HCT116 (cell line): ENCODE measurements around the gene MAPK10. TPM values are rescaled to one million over a fixed set of nuclear protein-coding genes. Genes with fewer than 3 reads are reported as not detected.

Experiments
- ATAC-seq: fragments of 200-7000 bp; cut with Tn5 transposase; 2 replicates; pipeline ENCODE4 v1.9.1; 2020; ENCODE audit warnings: mild to moderate bottlenecking, moderate library complexity
- BruUV-seq: library from RNA; stranded (reverse); fragments of 400-500 nt; replicated peaks from 2 replicates; lab custom pipeline; 2021; lab: Mats Ljungman, UMichigan
- CTCF ChIA-PET: fragments of 300-600 bp; sonication (Branson Sonifier 250); formaldehyde crosslinking; loops from one replicate; lab custom pipeline; 2021; ENCODE audit warnings: antibody characterized with exemption; lab: Charles Lee
- POLR2A ChIA-PET: fragments of 300-600, 350-600 bp; sonication (Branson Sonifier 250); formaldehyde crosslinking; loops from one replicate; lab custom pipeline; 2021; ENCODE audit warnings: antibody characterized with exemption; lab: Charles Lee
- RAD21 ChIA-PET, 2 experiments: fragments of 300-600 bp; sonication (Branson Sonifier 250); formaldehyde crosslinking; loops; one replicate each; lab custom pipeline; 2023; ENCODE audit warnings: low total read pairs in 2 of 2; ENCODE audit not compliant: uncharacterized antibody in 2 of 2, unreplicated experiment in 2 of 2, low non-redundant PET in 1 of 2; lab: Charles Lee
- DNase-seq: peaks from one replicate; pipeline ENCODE4 v3.0.0-alpha.2; 2010; ENCODE audit warnings: low read depth, low spot score
- H2AFZ ChIP-seq: fragments of 200-600 bp; shearing (Covaris generic), sonication (generic); 2 replicates; pipeline ENCODE4 v1.6.1; 2017; ENCODE audit warnings: low read depth, mixed run types, mixed read lengths, antibody characterized with exemption, low read length; ENCODE audit not compliant: poor library complexity, severe bottlenecking
- H3K27ac ChIP-seq: 2 replicates; pipeline ENCODE4 v1.5.1; 2012; ENCODE audit warnings: low read depth, low read length
- H3K27me3 ChIP-seq: fragments of 200-600 bp; sonication (generic); 2 replicates; pipeline ENCODE4 v1.6.1; 2016; ENCODE audit warnings: mixed run types, low read length, mixed read lengths; ENCODE audit not compliant: insufficient read depth
- H3K36me3 ChIP-seq, 2 experiments: fragments of 200-500 bp in 1 of 2; fragments of 200-600 bp in 1 of 2; sonication (Bioruptor generic) in 1 of 2; sonication (generic) in 1 of 2; 2 replicates each; pipeline versions ENCODE4 v1.5.1 to v1.6.1; 2014 to 2016; ENCODE audit warnings: low read length in 2 of 2, inconsistent platforms in 1 of 2, mixed read lengths in 1 of 2, mixed run types in 1 of 2; ENCODE audit not compliant: insufficient read depth in 2 of 2, control insufficient read depth in 1 of 2
- H3K4me1 ChIP-seq, 2 experiments: fragments of 200-600 bp in 1 of 2; sonication (generic) in 1 of 2; 2 replicates each; pipeline versions ENCODE4 v1.5.1 to v1.6.1; 2012 to 2017; ENCODE audit warnings: low read length in 2 of 2, inconsistent platforms in 1 of 2, mild to moderate bottlenecking in 1 of 2, mixed read lengths in 1 of 2, mixed run types in 1 of 2, moderate library complexity in 1 of 2; ENCODE audit not compliant: insufficient read depth in 2 of 2, control insufficient read depth in 1 of 2
- H3K4me2 ChIP-seq: fragments of 200-600 bp; sonication (generic); 2 replicates; pipeline ENCODE4 v1.6.1; 2017; ENCODE audit warnings: mixed run types, low read length, mixed read lengths
- H3K4me3 ChIP-seq, 2 experiments: fragments of 200-600 bp in 1 of 2; sonication (generic) in 1 of 2; replicated peaks in 1 of 2; 2 replicates each; pipeline ENCODE4 v1.5.1; 2011 to 2016; ENCODE audit warnings: low read length in 2 of 2, control low read depth in 1 of 2, low read depth in 1 of 2, mild to moderate bottlenecking in 1 of 2, mixed read lengths in 1 of 2, mixed run types in 1 of 2
- H3K79me2 ChIP-seq: fragments of 200-600 bp; sonication (generic); 2 replicates; pipeline ENCODE4 v1.6.1; 2017; ENCODE audit warnings: mild to moderate bottlenecking, mixed run types, low read length, moderate library complexity, mixed read lengths; ENCODE audit not compliant: insufficient read depth
- H3K9ac ChIP-seq: fragments of 200-600 bp; sonication (generic); 2 replicates; pipeline ENCODE4 v1.6.1; 2016; ENCODE audit warnings: low read length, mixed read lengths
- H3K9me2 ChIP-seq: fragments of 200-600 bp; sonication (generic), shearing (Covaris generic); 2 replicates; pipeline ENCODE4 v1.6.1; 2017; ENCODE audit warnings: mixed run types, mild to moderate bottlenecking, moderate library complexity; ENCODE audit not compliant: insufficient read depth
- H3K9me3 ChIP-seq, 2 experiments: fragments of 200-500 bp in 1 of 2; fragments of 200-600 bp in 1 of 2; sonication (Bioruptor generic) in 1 of 2; sonication (generic) in 1 of 2; 2 replicates each; pipeline ENCODE4 v1.6.1; 2014 to 2017; ENCODE audit warnings: low read length in 2 of 2, mixed read lengths in 2 of 2, inconsistent platforms in 1 of 2, low read depth in 1 of 2, mild to moderate bottlenecking in 1 of 2, mixed run types in 1 of 2, moderate library complexity in 1 of 2; ENCODE audit not compliant: control insufficient read depth in 1 of 2, insufficient read depth in 1 of 2
- H4K20me1 ChIP-seq: fragments of 200-600 bp; sonication (generic), shearing (Covaris generic); 2 replicates; pipeline ENCODE4 v1.6.1; 2017; ENCODE audit warnings: mixed run types, mild to moderate bottlenecking, moderate library complexity; ENCODE audit not compliant: insufficient read depth
- ATF3 ChIP-seq: IDR thresholded peaks from 2 replicates; pipeline ENCODE4 v1.6.1; 2012
- CBX3 ChIP-seq: IDR thresholded peaks from 2 replicates; pipeline ENCODE4 v1.6.1; 2012; ENCODE audit warnings: low read depth
- CEBPB ChIP-seq: IDR thresholded peaks from 2 replicates; pipeline ENCODE4 v1.6.1; 2012; ENCODE audit warnings: low read depth
- CTCF ChIP-seq, 3 experiments: fragments of 200-600 bp in 1 of 3; sonication (generic) in 1 of 3; IDR thresholded peaks in 2 of 3; conservative IDR thresholded peaks in 1 of 3; 2 replicates each; pipeline ENCODE4 v1.5.1; 2012 to 2017; ENCODE audit warnings: low read depth in 2 of 3, low read length in 2 of 3, antibody characterized with exemption in 1 of 3, borderline replicate concordance in 1 of 3, control low read depth in 1 of 3, mild to moderate bottlenecking in 1 of 3, mixed read lengths in 1 of 3, mixed run types in 1 of 3, moderate library complexity in 1 of 3; ENCODE audit not compliant: insufficient read depth in 1 of 3
- EGR1 ChIP-seq: IDR thresholded peaks from 2 replicates; pipeline ENCODE4 v1.6.1; 2012; ENCODE audit warnings: low read depth
- ELF1 ChIP-seq: IDR thresholded peaks from 2 replicates; pipeline ENCODE4 v1.6.1; 2012; ENCODE audit warnings: low read depth, borderline replicate concordance
- FOSL1 ChIP-seq: IDR thresholded peaks from 2 replicates; pipeline ENCODE4 v1.6.1; 2012; ENCODE audit warnings: low read depth
- JUND ChIP-seq: IDR thresholded peaks from 2 replicates; pipeline ENCODE4 v1.6.1; 2012
- POLR2A ChIP-seq: IDR thresholded peaks from 2 replicates; pipeline ENCODE4 v1.7.0; 2011; ENCODE audit warnings: borderline replicate concordance; ENCODE audit not compliant: insufficient read depth, insufficient read length; ENCODE audit errors: extremely low read depth
- POLR2AphosphoS5 ChIP-seq: IDR thresholded peaks from 2 replicates; pipeline ENCODE4 v1.6.1; 2011; ENCODE audit warnings: mild to moderate bottlenecking, low read depth, low read length, moderate library complexity
- RAD21 ChIP-seq: IDR thresholded peaks from 2 replicates; pipeline ENCODE4 v1.6.1; 2012; ENCODE audit warnings: low read depth, mild to moderate bottlenecking
- SIN3A ChIP-seq: IDR thresholded peaks from 2 replicates; pipeline ENCODE4 v1.6.1; 2012; ENCODE audit warnings: low read depth
- SP1 ChIP-seq: IDR thresholded peaks from 2 replicates; pipeline ENCODE4 v1.6.1; 2012; ENCODE audit warnings: low read depth
- TCF7L2 ChIP-seq: IDR thresholded peaks from 2 replicates; pipeline ENCODE4 v1.7.0; 2011; ENCODE audit warnings: borderline replicate concordance, inconsistent platforms; ENCODE audit not compliant: insufficient read depth, insufficient read length; ENCODE audit errors: extremely low read depth
- YY1 ChIP-seq: IDR thresholded peaks from 2 replicates; pipeline ENCODE4 v1.6.1; 2011; ENCODE audit warnings: low read length, low read depth, moderate library complexity, mild to moderate bottlenecking; ENCODE audit not compliant: insufficient replicate concordance; ENCODE audit errors: extremely low read depth
- ZNF274 ChIP-seq: fragments of 200-500 bp; sonication (Bioruptor generic); IDR thresholded peaks from 2 replicates; pipeline ENCODE4 v1.6.1; 2014; ENCODE audit warnings: mild to moderate bottlenecking, low read depth, low read length, inconsistent platforms
- intact Hi-C: fragments of 100-400 bp; cut with micrococcal nuclease; formaldehyde crosslinking; loops from 2 replicates; pipeline ENCODE4 v1.10.0; 2022
- total RNA-seq: library from RNA; stranded (reverse); gene quantifications from one replicate; pipeline ENCODE4 v1.2.1, GENCODE V29; 2021; ENCODE audit not compliant: unreplicated experiment

MAPK10 gene
- total RNA-seq, 1 experiment from 2014 or later: 0.52 TPM

- Histone ChIP-seq H3K27me3 (no peaks in the 10 kb centered on the region), H3K4me2 (no peak overlapping the region), H3K79me2 (no peaks in the 10 kb centered on the region), H3K4me3 (no peak overlapping the region), H3K27ac (no peak overlapping the region), H2AFZ (no peak overlapping the region), H3K9me2 (no peaks in the 10 kb centered on the region), H4K20me1 (no peaks in the 10 kb centered on the region), H3K9ac (no peak overlapping the region), H3K36me3 (no peaks in the 10 kb centered on the region), H3K4me1 (no peaks in the 10 kb centered on the region), H3K9me3 (no peaks in the 10 kb centered on the region)
- ChIA-PET CTCF (no interaction called here), POLR2A (no interaction called here), RAD21 (no interaction called here)
- intact Hi-C loops: no loop called here
- no peak for DNase-seq
- TF ChIP-seq RAD21 (no peak), ZNF274 (no peak), TCF7L2 (no peak), FOSL1 (no peak), POLR2A (no peak), CTCF (IDR thresholded peaks at IDR 0.05 in 2 of 3, conservative IDR thresholded peaks at IDR 0.05 in 1 of 3; ENCODE audit: borderline replicate concordance in 1 of 3, insufficient read depth in 1 of 3, low read depth in 2 of 3, low read length in 2 of 3) (no peak)
- BruUV-seq: no TSS peak
- ATAC-seq: no peak
Observed at GRCh38 chr4:86381431-86381830, 21.6 kb upstream of the MAPK10 start.

- Histone ChIP-seq H3K9me2 (no peaks in the 10 kb centered on the region), H3K9ac (no peak overlapping the region), H3K27me3 (no peaks in the 10 kb centered on the region), H3K4me3 (no peak overlapping the region), H2AFZ (no peak overlapping the region), H3K36me3 (no peaks in the 10 kb centered on the region), H3K27ac (no peak overlapping the region), H3K9me3 (no peaks in the 10 kb centered on the region), H4K20me1 (no peaks in the 10 kb centered on the region), H3K4me2 (no peak overlapping the region), H3K79me2 (no peaks in the 10 kb centered on the region), H3K4me1 (no peaks in the 10 kb centered on the region)
- no peak for TF ChIP-seq ATF3
- TF ChIP-seq ELF1: no peak
- TF ChIP-seq POLR2A: no peak
- no peak for TF ChIP-seq EGR1
- no peak for TF ChIP-seq CBX3
- no peak for TF ChIP-seq JUND
- TF ChIP-seq YY1: no peak
- no peak for TF ChIP-seq CEBPB
- TF ChIP-seq SIN3A: no peak
- no peak for TF ChIP-seq POLR2AphosphoS5
- no peak for TF ChIP-seq TCF7L2
- TF ChIP-seq SP1: no peak
- TF ChIP-seq RAD21: no peak
- ATAC-seq: no peak
- RAD21 ChIA-PET: no interaction called here
- CTCF ChIA-PET: no interaction called here
- POLR2A ChIA-PET: no interaction called here
- BruUV-seq: no TSS peak
- no peak for DNase-seq
- intact Hi-C loops: no loop called here
Observed at GRCh38 chr4:86380181-86380724, 20.4 kb upstream of the MAPK10 start.
